NCI-H460 (cell line): Measurements from ENCODE around the gene HERC3. TPM values are rescaled to one million over a fixed set of nuclear protein-coding genes. Genes with fewer than 3 reads are reported as not detected.

Experiments used
- DNase-seq: peaks from one replicate; pipeline ENCODE4 v3.0.0-alpha.2; 2016; ENCODE audit warnings: low read depth; ENCODE audit errors: extremely low read depth
- total RNA-seq: library from RNA; depleted of rRNA; stranded (reverse); fragments of >200 nt; shearing (Covaris generic); gene quantifications from 2 replicates; pipeline ENCODE4 v1.2.3, GENCODE V29; 2014

The HERC3 gene
- total RNA-seq, 1 experiment from 2014 or later, result 1.0 TPM

- no peak for DNase-seq
Measured at GRCh38 chr4:88709989-88710388, 117.7 kb downstream of the HERC3 start.

- no peak for DNase-seq
Measured at GRCh38 chr4:88713782-88714181, 121.5 kb downstream of the HERC3 start.

- no peak for DNase-seq
Measured at GRCh38 chr4:88718098-88718497, 125.8 kb downstream of the HERC3 start.

GRCh38 chr4:88719381-88719780, 127.1 kb downstream of the HERC3 start:
- no peak for DNase-seq

GRCh38 chr4:88720451-88721428, 128.5 kb downstream of the HERC3 start:
- DNase-seq, result no peak

GRCh38 chr4:88722276-88722780, 130.0 kb downstream of the HERC3 start:
- no peak for DNase-seq

- DNase-seq, result no peak
Measured at GRCh38 chr4:88722828-88723227, 130.5 kb downstream of the HERC3 start.

GRCh38 chr4:88724406-88724805, 132.1 kb downstream of the HERC3 start:
- DNase-seq, result no peak

- no peak for DNase-seq
Measured at GRCh38 chr4:88725143-88725542, 132.9 kb downstream of the HERC3 start.

- DNase-seq, result no peak
Measured at GRCh38 chr4:88725986-88726385, 133.7 kb downstream of the HERC3 start.

- no peak for DNase-seq
Measured at GRCh38 chr4:88728146-88728545, 135.9 kb downstream of the HERC3 start.

GRCh38 chr4:88729146-88729760, 137.0 kb downstream of the HERC3 start:
- DNase-seq, result no peak

- DNase-seq, result no peak
Measured at GRCh38 chr4:88730811-88731210, 138.5 kb downstream of the HERC3 start.

GRCh38 chr4:88731381-88731780, 139.1 kb downstream of the HERC3 start:
- no peak for DNase-seq

GRCh38 chr4:88732714-88733368, 140.6 kb downstream of the HERC3 start:
- no peak for DNase-seq

GRCh38 chr4:88734403-88734949, 142.2 kb downstream of the HERC3 start:
- no peak for DNase-seq

GRCh38 chr4:88735564-88735963, 143.3 kb downstream of the HERC3 start:
- DNase-seq, result no peak

GRCh38 chr4:88736264-88736663, 144.0 kb downstream of the HERC3 start:
- DNase-seq, result no peak

- no peak for DNase-seq
Measured at GRCh38 chr4:88737307-88737941, 145.1 kb downstream of the HERC3 start.

- no peak for DNase-seq
Measured at GRCh38 chr4:88738180-88738579, 145.9 kb downstream of the HERC3 start.
